ENCODE data around the gene DDO.
"Not testable (repeated sequence)": the region's sequence is repeated elsewhere in the genome, so short reads cannot be mapped to it uniquely, and the experiment has no call there.

The DDO gene

GRCh38 chr6:110366975-110367374 is 48.4 kb downstream of the DDO start:
- no peak for DNase-seq

GRCh38 chr6:110366256-110366655 is 49.1 kb downstream of the DDO start:
- DNase-seq = no peak

GRCh38 chr6:110364364-110365105 is 50.8 kb downstream of the DDO start:
- no peak for DNase-seq

GRCh38 chr6:110363748-110364147 is 51.6 kb downstream of the DDO start:
- no peak for DNase-seq

- no peak for DNase-seq
These were observed 54.7 kb downstream of the DDO start for GRCh38 chr6:110360676-110361075.

- DNase-seq = no peak
These were observed 55.8 kb downstream of the DDO start for GRCh38 chr6:110359556-110359955.

- DNase-seq = no peak
These were observed 56.7 kb downstream of the DDO start for GRCh38 chr6:110358553-110359160.

GRCh38 chr6:110357664-110358552 is 57.5 kb downstream of the DDO start, which contains the start of gene METTL24:
TSS of gene METTL24 (minus strand) at chr6:110358349. CDS start at chr6:110358272, 77 bp downstream.
- no peak for DNase-seq

- DNase-seq = no peak
These were observed 58.1 kb downstream of the DDO start for GRCh38 chr6:110357298-110357663.

GRCh38 chr6:110356778-110357177 is 58.6 kb downstream of the DDO start:
- DNase-seq = no peak

GRCh38 chr6:110355727-110356126 is 59.6 kb downstream of the DDO start:
- DNase-seq = no peak

- no peak for DNase-seq
These were observed 60.4 kb downstream of the DDO start for GRCh38 chr6:110355022-110355421.

- DNase-seq = no peak
These were observed 61.2 kb downstream of the DDO start for GRCh38 chr6:110354153-110354552.

GRCh38 chr6:110353457-110354001 is 61.8 kb downstream of the DDO start:
- DNase-seq = no peak

GRCh38 chr6:110352563-110353262 is 62.7 kb downstream of the DDO start:
- no peak for DNase-seq

- no peak for DNase-seq
These were observed 63.4 kb downstream of the DDO start for GRCh38 chr6:110351986-110352385.

GRCh38 chr6:110351546-110351945 is 63.8 kb downstream of the DDO start:
- DNase-seq = no peak

- DNase-seq = not testable (repeated sequence)
These were observed 64.8 kb downstream of the DDO start for GRCh38 chr6:110350593-110350992.

- no peak for DNase-seq
These were observed 66.2 kb downstream of the DDO start for GRCh38 chr6:110348961-110349690.

- DNase-seq = no peak
These were observed 70.3 kb downstream of the DDO start for GRCh38 chr6:110345025-110345424.

GRCh38 chr6:110342759-110343158 is 72.6 kb downstream of the DDO start:
- no peak for DNase-seq

Measured in central memory CD4-positive, alpha-beta T cell (primary cell).